Fibroblast of pulmonary artery (primary cell): ENCODE measurements around the gene COX6B1.
A peak's percentile ranks its signal among the peaks of the same experiment; 100 is the strongest.

ENCODE experiments used
- DNase-seq: peaks from one replicate; pipeline ENCODE4 v3.0.0-alpha.2; 2010; ENCODE audit warnings: low read depth
- H3K4me3 ChIP-seq: replicated peaks from 2 replicates; pipeline ENCODE4 v1.5.1; 2011; ENCODE audit warnings: low read depth, mild to moderate bottlenecking, control low read depth, low read length, moderate library complexity
- TF ChIP-seq, protein P1 (sequence below): IDR thresholded peaks from 2 replicates; pipeline ENCODE4 v1.5.1; 2011; ENCODE audit warnings: mild to moderate bottlenecking, control low read depth, low read length, inconsistent platforms; ENCODE audit errors: missing control alignments

Gene COX6B1

DNA sequence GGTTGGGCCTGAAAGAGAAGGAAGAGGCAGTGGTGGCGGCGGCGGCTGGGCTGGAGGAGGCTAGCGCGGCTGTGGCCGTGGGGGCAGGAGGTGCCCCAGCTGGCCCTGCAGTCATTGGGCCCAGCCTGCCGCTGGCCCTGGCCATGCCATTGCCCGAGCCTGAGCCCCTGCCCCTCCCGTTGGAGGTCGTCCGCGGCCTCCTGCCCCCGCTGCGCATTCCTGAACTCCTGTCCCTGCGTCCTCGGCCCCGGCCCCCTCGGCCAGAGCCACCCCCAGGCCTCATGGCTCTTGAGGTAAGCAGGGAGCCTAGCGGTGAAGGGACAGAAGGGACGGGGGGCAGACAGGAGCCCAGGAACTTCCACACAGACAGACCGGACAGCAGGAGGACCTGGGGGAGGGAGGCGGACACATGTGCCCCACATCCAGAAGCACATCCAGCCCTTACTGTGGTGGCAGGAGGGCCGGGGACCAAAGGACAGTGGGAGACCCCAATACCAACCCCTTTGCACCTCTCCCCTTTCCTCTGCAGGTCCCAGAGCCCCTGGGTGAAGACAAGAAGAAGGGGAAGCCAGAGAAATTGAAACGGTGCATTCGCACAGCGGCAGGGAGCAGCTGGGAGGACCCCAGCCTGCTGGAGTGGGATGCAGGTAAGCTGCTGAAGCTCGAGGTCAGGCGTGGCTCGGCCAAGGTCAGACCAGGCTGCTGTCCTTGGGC lies 14.2 kb upstream of the COX6B1 start:
- TF ChIP-seq, protein P1, sequence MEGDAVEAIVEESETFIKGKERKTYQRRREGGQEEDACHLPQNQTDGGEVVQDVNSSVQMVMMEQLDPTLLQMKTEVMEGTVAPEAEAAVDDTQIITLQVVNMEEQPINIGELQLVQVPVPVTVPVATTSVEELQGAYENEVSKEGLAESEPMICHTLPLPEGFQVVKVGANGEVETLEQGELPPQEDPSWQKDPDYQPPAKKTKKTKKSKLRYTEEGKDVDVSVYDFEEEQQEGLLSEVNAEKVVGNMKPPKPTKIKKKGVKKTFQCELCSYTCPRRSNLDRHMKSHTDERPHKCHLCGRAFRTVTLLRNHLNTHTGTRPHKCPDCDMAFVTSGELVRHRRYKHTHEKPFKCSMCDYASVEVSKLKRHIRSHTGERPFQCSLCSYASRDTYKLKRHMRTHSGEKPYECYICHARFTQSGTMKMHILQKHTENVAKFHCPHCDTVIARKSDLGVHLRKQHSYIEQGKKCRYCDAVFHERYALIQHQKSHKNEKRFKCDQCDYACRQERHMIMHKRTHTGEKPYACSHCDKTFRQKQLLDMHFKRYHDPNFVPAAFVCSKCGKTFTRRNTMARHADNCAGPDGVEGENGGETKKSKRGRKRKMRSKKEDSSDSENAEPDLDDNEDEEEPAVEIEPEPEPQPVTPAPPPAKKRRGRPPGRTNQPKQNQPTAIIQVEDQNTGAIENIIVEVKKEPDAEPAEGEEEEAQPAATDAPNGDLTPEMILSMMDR: no peak
- no peak for DNase-seq
- H3K4me3 ChIP-seq: no peak overlapping the region

DNA sequence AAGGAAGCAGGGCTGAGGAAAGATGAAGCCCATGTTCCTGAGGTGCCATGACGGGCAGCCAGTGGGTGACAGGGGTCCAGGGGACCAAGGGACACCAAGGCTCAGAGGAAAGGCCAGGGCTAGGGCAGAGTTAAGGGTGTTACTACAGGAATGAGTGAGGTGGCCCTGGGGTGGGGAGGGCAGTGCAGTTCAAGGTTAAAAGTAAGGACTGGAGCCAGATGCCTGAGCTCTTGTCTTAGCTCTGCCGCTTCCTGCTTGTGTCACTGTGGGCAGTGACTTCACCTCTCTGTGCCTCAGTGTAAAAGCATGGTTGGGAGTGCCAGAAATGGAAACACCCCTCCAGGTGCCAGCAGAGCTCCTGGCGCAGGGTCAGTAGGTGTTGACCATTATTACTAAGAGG lies 11.5 kb upstream of the COX6B1 start:
- TF ChIP-seq, protein P1: no peak
- DNase-seq: no peak
- no peak overlapping the region for H3K4me3 ChIP-seq

DNA sequence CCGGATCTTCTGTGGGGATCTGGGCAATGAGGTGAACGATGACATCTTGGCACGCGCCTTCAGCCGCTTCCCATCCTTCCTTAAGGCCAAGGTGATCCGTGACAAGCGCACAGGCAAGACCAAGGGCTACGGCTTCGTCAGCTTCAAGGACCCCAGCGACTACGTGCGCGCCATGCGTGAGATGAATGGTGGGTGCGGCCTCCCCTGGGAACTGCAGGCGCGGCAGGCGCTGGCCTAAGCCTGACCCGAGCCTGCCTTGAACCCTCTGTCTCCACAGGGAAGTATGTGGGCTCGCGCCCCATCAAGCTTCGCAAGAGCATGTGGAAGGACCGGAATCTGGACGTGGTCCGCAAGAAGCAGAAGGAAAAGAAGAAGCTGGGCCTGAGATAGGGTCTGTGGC lies 11.0 kb upstream of the COX6B1 start:
- DNase-seq: no peak
- TF ChIP-seq, protein P1: no peak
- H3K4me3 ChIP-seq: no peak overlapping the region

DNA sequence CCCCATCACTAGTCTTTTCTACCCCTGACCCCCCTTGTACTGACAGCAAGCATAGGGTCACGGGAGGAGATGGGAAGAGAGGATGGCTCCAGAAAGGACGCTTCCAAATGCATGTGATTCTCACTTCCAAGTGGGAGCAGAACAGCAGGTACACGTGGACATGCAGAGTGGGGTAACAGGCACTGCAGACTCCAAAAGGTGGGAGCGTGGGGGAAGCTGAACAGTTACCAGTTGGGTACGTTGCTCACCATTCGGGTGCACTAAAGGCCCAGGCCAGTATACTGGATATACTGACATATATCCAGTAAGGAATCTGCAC lies 8.8 kb upstream of the COX6B1 start:
- TF ChIP-seq, protein P1: no peak
- H3K4me3 ChIP-seq: no peak overlapping the region
- no peak for DNase-seq

DNA sequence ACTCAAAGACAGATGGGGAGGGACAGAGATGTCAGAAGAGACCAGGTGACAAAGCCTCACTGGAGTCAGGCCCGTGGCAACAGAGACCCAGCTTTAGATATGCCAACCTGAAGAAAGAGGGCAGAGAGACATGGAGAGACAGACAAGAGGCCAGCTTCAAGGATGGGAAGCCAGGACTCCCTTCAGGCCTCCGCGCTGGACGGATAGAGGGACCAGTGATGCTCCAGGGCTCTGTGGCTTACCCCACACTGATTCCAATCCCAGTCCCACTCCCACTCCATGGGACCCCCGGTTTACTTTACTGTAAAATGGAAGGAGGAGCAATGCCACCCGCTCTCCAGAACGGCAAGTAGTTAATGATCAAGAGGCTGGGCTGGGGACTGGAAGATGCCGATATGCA lies 8.3 kb upstream of the COX6B1 start:
- H3K4me3 ChIP-seq: no peak overlapping the region
- no peak for DNase-seq
- TF ChIP-seq, protein P1: no peak

DNA sequence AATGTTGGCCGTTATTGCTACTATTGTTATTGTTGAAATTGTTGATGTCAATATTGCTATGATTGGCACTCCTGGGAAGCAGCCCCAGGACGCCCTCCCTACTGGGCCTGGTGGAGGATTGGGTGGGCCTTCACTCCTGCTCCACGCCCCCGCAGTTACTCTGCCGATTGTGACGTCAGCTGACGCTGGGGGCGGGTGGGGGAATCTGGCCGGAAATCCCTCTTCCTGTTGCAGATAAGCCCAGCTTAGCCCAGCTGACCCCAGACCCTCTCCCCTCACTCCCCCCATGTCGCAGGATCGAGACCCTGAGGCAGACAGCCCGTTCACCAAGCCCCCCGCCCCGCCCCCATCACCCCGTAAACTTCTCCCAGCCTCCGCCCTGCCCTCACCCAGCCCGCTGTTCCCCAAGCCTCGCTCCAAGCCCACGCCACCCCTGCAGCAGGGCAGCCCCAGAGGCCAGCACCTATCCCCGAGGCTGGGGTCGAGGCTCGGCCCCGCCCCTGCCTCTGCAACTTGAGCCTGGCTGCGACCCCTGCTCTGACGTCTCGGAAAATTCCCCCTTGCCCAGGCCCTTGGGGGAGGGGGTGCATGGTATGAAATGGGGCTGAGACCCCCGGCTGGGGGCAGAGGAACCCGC lies 6.5 kb upstream of the COX6B1 start, which contains the start of gene ETV2:
ETV2 (plus strand) TSS at position 231 of the 637 bp plus-strand sequence. CDS start 716 bp downstream, outside the sequence.
- DNase-seq: peak; percentile 63
- TF ChIP-seq, protein P1: no peak
- H3K4me3 ChIP-seq: no peak within 1 kb of the TSS

DNA sequence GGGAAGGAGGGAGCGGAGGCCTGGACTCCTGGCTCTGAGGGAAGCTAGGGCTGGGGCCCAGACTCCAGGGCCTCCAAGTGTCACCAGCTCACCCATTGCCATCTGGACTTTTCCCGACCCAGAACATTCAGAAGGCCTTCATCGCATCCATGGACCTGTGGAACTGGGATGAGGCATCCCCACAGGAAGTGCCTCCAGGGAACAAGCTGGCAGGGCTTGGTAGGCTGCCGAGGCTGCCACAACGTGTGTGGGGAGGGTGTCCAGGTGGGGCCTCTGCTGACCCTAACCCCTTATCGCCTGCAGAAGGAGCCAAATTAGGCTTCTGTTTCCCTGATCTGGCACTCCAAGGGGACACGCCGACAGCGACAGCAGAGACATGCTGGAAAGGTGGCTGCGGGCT lies 5.8 kb upstream of the COX6B1 start:
- TF ChIP-seq, protein P1: no peak
- H3K4me3 ChIP-seq: no peak overlapping the region
- DNase-seq: no peak
